T-cell (primary cell): ENCODE measurements around the gene ZNF821. TPM values are rescaled to one million over a fixed set of nuclear protein-coding genes. Genes with fewer than 3 reads are reported as not detected.

ENCODE experiments used
- ATAC-seq, 4 experiments: fragments of 200-7000 bp in 3 of 4; fragments of 150-1000 bp in 1 of 4; cut with Tn5 transposase; replicated peaks in 1 of 4; 1 replicate in 3 of 4; 2 replicates in 1 of 4; pipeline ENCODE4 v1.10.0; 2021; ENCODE audit warnings: moderate library complexity in 3 of 4, mild to moderate bottlenecking in 2 of 4, moderate number of reproducible peaks in 1 of 4
- CTCF ChIA-PET, 2 donors: fragments of 300-600 bp; sonication (Branson Sonifier 250); formaldehyde crosslinking; loops; one replicate each; lab custom pipeline; 2022; ENCODE audit warnings: antibody characterized with exemption in 2 of 2; lab: Charles Lee
- POLR2A ChIA-PET, 2 donors: fragments of 300-600 bp; sonication (Branson Sonifier 250); formaldehyde crosslinking; loops; one replicate each; lab custom pipeline; 2022; ENCODE audit warnings: antibody characterized with exemption in 2 of 2; lab: Charles Lee
- DNase-seq, 35 experiments: peaks; one replicate each; pipeline versions ENCODE4 v3.0.0 to v3.0.0-alpha.2; 2013 to 2023
- H3K27ac ChIP-seq: one replicate; pipeline ENCODE4 v1.5.1; 2013; ENCODE audit warnings: low read length
- H3K27me3 ChIP-seq, 2 experiments: replicated peaks in 1 of 2; 1 replicate in 1 of 2; 2 replicates in 1 of 2; pipeline versions ENCODE4 v1.6.1 to v1.7.0; 2013; ENCODE audit warnings: low read length in 1 of 2, mixed read lengths in 1 of 2; ENCODE audit not compliant: control insufficient read depth in 2 of 2, insufficient read depth in 2 of 2; ENCODE audit errors: extremely low read depth in 1 of 2
- H3K36me3 ChIP-seq, 2 donors: 1 replicate in 1 of 2; 2 replicates in 1 of 2; pipeline versions ENCODE4 v1.6.1 to v1.7.0; 2013; ENCODE audit warnings: low read length in 1 of 2; ENCODE audit not compliant: control insufficient read depth in 2 of 2, insufficient read depth in 1 of 2; ENCODE audit errors: extremely low read depth in 1 of 2
- H3K4me1 ChIP-seq, 2 experiments: 1 replicate in 1 of 2; 2 replicates in 1 of 2; pipeline versions ENCODE4 v1.6.1 to v1.7.0; 2013; ENCODE audit warnings: low read length in 2 of 2, mixed read lengths in 1 of 2; ENCODE audit not compliant: insufficient read depth in 2 of 2, control insufficient read depth in 1 of 2; ENCODE audit errors: extremely low read depth in 1 of 2
- H3K4me3 ChIP-seq, 2 donors: 1 replicate in 1 of 2; 2 replicates in 1 of 2; pipeline versions ENCODE4 v1.5.1 to v1.7.0; 2013; ENCODE audit warnings: mild to moderate bottlenecking in 2 of 2, low read length in 1 of 2, moderate library complexity in 1 of 2; ENCODE audit not compliant: control insufficient read depth in 1 of 2; ENCODE audit errors: extremely low read depth in 1 of 2
- H3K9me3 ChIP-seq: 2 replicates; pipeline ENCODE4 v1.7.0; 2013
- H3K27ac Mint-ChIP-seq, 2 donors: one replicate each; pipeline ENCODE4 v1.8.0; 2020 to 2021; ENCODE audit warnings: mild to moderate bottlenecking in 2 of 2, mixed read lengths in 2 of 2
- H3K27me3 Mint-ChIP-seq, 2 donors: one replicate each; pipeline ENCODE4 v1.8.0; 2021 to 2022; ENCODE audit warnings: mixed read lengths in 2 of 2
- H3K36me3 Mint-ChIP-seq: one replicate; pipeline ENCODE4 v1.8.0; 2021; ENCODE audit warnings: mixed read lengths
- H3K4me1 Mint-ChIP-seq, 3 donors: one replicate each; pipeline ENCODE4 v1.8.0; 2020 to 2022; ENCODE audit warnings: mixed read lengths in 3 of 3, mild to moderate bottlenecking in 1 of 3
- H3K4me3 Mint-ChIP-seq, 3 donors: one replicate each; pipeline ENCODE4 v1.8.0; 2020 to 2022; ENCODE audit warnings: mild to moderate bottlenecking in 3 of 3, mixed read lengths in 3 of 3, moderate library complexity in 3 of 3
- H3K9me3 Mint-ChIP-seq, 3 donors: one replicate each; pipeline ENCODE4 v1.8.0; 2020 to 2022; ENCODE audit warnings: mixed read lengths in 3 of 3
- WGBS: methylation state at CpG from one replicate; pipeline ENCODE4 v1.1.5; 2013; ENCODE audit warnings: missing lambda C conversion rate; ENCODE audit not compliant: insufficient coverage; 5-methylcytosine and 5-hydroxymethylcytosine counted together
- total RNA-seq, 35 experiments: library from RNA in 6 of 35; stranded (reverse) in 6 of 35; fragments of 120-200 nt in 1 of 35; gene quantifications; one replicate each; pipeline versions ENCODE4 v1.2.1 to v1.2.4 and lab custom pipeline; 2013 to 2026

Gene ZNF821
- total RNA-seq, 5 donors from 2014 or later (not counting 1 experiment from before 2014, with no cell fraction given), result 8.0 to 17.9 (median 9.3) TPM

GRCh38 chr16:71896764-71897368 lies 12.9 kb upstream of the ZNF821 start:
- ATAC-seq (no peak), DNase-seq (no peak)
- H3K9me3 Mint-ChIP-seq, result no peaks in the 10 kb centered on the region
- CTCF ChIA-PET, result interaction anchor here (0.6 to 1.7 kb wide), 4 partner anchors 8 to 1396 kb away, joined by 3 to 7 read pairs (median 6); no protein-coding TSS in a partner anchor
- POLR2A ChIA-PET, result interaction anchor here in 1 of 2 donors (0.9 to 1.0 kb wide), 3 partner anchors 12 to 33 kb away, joined by 3 to 4 read pairs (median 3); partner anchors contain the start of gene ZNF821
- no peaks in the 10 kb centered on the region for H3K9me3 ChIP-seq
- peaks cover 7% of the 10 kb centered on the region for H3K36me3 Mint-ChIP-seq
- peak overlapping the region; percentile 45 for H3K27ac ChIP-seq
- peak overlapping the region; percentile 96 to 98 (median 96) for H3K4me3 Mint-ChIP-seq
- WGBS, result 56% methylated on average over 3 of the region's 15 CpGs
- peaks cover 0 to 3% of the 10 kb centered on the region in 2 donors for H3K36me3 ChIP-seq
- H3K4me1 Mint-ChIP-seq, result peaks cover 49 to 60% (median 54%) of the 10 kb centered on the region in 3 donors
- H3K4me3 ChIP-seq, result peak overlapping the region; percentile 53 to 70
- H3K4me1 ChIP-seq, result peaks cover 16 to 42% of the 10 kb centered on the region in 2 experiments
- no peaks in the 10 kb centered on the region for H3K27me3 Mint-ChIP-seq
- peak overlapping the region; percentile 57 to 64 for H3K27ac Mint-ChIP-seq
- H3K27me3 ChIP-seq, result no peaks in the 10 kb centered on the region

- Histone ChIP-seq H3K27ac (peak overlapping the region; percentile 86), H3K4me1 (peaks cover 16 to 42% of the 10 kb centered on the region in 2 experiments), H3K36me3 (peaks cover 0 to 3% of the 10 kb centered on the region in 2 donors), H3K27me3 (no peaks in the 10 kb centered on the region), H3K4me3 (peak overlapping the region; percentile 70 to 98), H3K9me3 (no peaks in the 10 kb centered on the region)
- 0% methylated on average over 40 of the region's 44 CpGs for WGBS
- H3K4me1 Mint-ChIP-seq, result peaks cover 41 to 52% (median 46%) of the 10 kb centered on the region in 3 donors
- peak overlapping the region; percentile 96 to 98 (median 96) for H3K4me3 Mint-ChIP-seq
- H3K27ac Mint-ChIP-seq, result peak overlapping the region; percentile 95 to 96
- peak in 16 of 35 experiments; percentile 9 to 39 (median 21) for DNase-seq
- ATAC-seq, result peak; percentile 22 to 34 (median 31)
- ChIA-PET POLR2A (interaction anchor here (0.5 to 1.7 kb wide), 6 partner anchors 11 to 115 kb away, joined by 3 to 9 read pairs (median 3); partner anchors contain the start of genes AP1G1 (in 1 of the 2) and ZNF821 (in 1 of the 2)), CTCF (interaction anchor here (0.5 to 1.7 kb wide), 4 partner anchors 10 to 107 kb away, joined by 3 to 7 read pairs (median 4); no protein-coding TSS in a partner anchor)
- H3K9me3 Mint-ChIP-seq, result no peaks in the 10 kb centered on the region
- H3K36me3 Mint-ChIP-seq, result peaks cover 7% of the 10 kb centered on the region
- no peaks in the 10 kb centered on the region for H3K27me3 Mint-ChIP-seq
These were observed 11.8 kb upstream of the ZNF821 start for GRCh38 chr16:71895679-71896365.

GRCh38 chr16:71894921-71895678 lies 11.1 kb upstream of the ZNF821 start, which contains the start of gene IST1:
Gene IST1, plus strand, starts transcription at chr16:71895531. Its CDS starts 20,110 bp downstream, at chr16:71915641.
- peaks cover 14 to 42% of the 10 kb centered on the region in 2 experiments for H3K4me1 ChIP-seq
- Mint-ChIP-seq H3K27ac (peak within 1 kb of the TSS; percentile 95 to 96), H3K4me1 (peaks cover 35 to 46% (median 40%) of the 10 kb centered on the region in 3 donors), H3K27me3 (no peaks in the 10 kb centered on the region), H3K4me3 (peak within 1 kb of the TSS; percentile 96 to 98 (median 96)), H3K9me3 (no peaks in the 10 kb centered on the region), H3K36me3 (peaks cover 3% of the 10 kb centered on the region)
- CTCF ChIA-PET, result interaction anchor here (0.5 to 1.8 kb wide), 8 partner anchors 9 to 107 kb away, joined by 3 to 12 read pairs (median 5); partner anchors contain the start of gene ZNF821 (in 1 of the 2)
- POLR2A ChIA-PET, result interaction anchor here (0.5 to 1.7 kb wide), 3 partner anchors 14 to 115 kb away, joined by 3 to 8 read pairs (median 3); partner anchors contain the start of gene AP1G1 (in 1 of the 2)
- peaks cover 0 to 3% of the 10 kb centered on the region in 2 donors for H3K36me3 ChIP-seq
- H3K27ac ChIP-seq, result peak within 1 kb of the TSS; percentile 86
- ATAC-seq (peak; percentile 89 to 96 (median 92)), DNase-seq (peak; percentile 94 to 99 (median 97))
- no peaks in the 10 kb centered on the region for H3K27me3 ChIP-seq
- no peaks in the 10 kb centered on the region for H3K9me3 ChIP-seq
- peak within 1 kb of the TSS; percentile 70 to 98 for H3K4me3 ChIP-seq
- WGBS, result under 1% methylated on average over 64 of the region's 67 CpGs

- Histone ChIP-seq H3K9me3 (no peaks in the 10 kb centered on the region), H3K4me1 (peaks cover 14 to 35% of the 10 kb centered on the region in 2 experiments), H3K36me3 (peaks cover 0 to 3% of the 10 kb centered on the region in 2 donors), H3K27ac (peak overlapping the region; percentile 86), H3K27me3 (no peaks in the 10 kb centered on the region), H3K4me3 (peak overlapping the region; percentile 70 to 98)
- DNase-seq (peak in 25 of 35 experiments; percentile 9 to 63 (median 23)), ATAC-seq (peak in 2 of 4 experiments; percentile 5 to 15)
- H3K27me3 Mint-ChIP-seq, result no peaks in the 10 kb centered on the region
- peaks cover 3% of the 10 kb centered on the region for H3K36me3 Mint-ChIP-seq
- peak overlapping the region; percentile 95 to 96 for H3K27ac Mint-ChIP-seq
- no peaks in the 10 kb centered on the region for H3K9me3 Mint-ChIP-seq
- peaks cover 29 to 38% (median 34%) of the 10 kb centered on the region in 3 donors for H3K4me1 Mint-ChIP-seq
- under 1% methylated on average over 23 of the region's 31 CpGs for WGBS
- ChIA-PET POLR2A (interaction anchor here (0.6 to 1.7 kb wide), 8 partner anchors 9 to 329 kb away, joined by 3 to 8 read pairs (median 4); partner anchors contain the start of genes AP1G1 (in 1 of the 2) and ZNF821 (in 1 of the 2)), CTCF (interaction anchor here (0.6 to 1.8 kb wide), 9 partner anchors 8 to 579 kb away, joined by 3 to 12 read pairs (median 4); partner anchors contain the start of gene ZNF821 (in 1 of the 2))
- peak overlapping the region; percentile 96 to 98 (median 96) for H3K4me3 Mint-ChIP-seq
These were observed 10.4 kb upstream of the ZNF821 start for GRCh38 chr16:71894229-71894920.

- Mint-ChIP-seq H3K27me3 (no peaks in the 10 kb centered on the region), H3K9me3 (no peaks in the 10 kb centered on the region), H3K36me3 (peaks cover 3% of the 10 kb centered on the region), H3K4me1 (peaks cover 24 to 33% (median 29%) of the 10 kb centered on the region in 3 donors), H3K27ac (peak overlapping the region; percentile 95 to 96), H3K4me3 (peak overlapping the region; percentile 96 to 98 (median 96))
- WGBS, result 50% methylated on average over 2 of the region's 7 CpGs
- no peak for ATAC-seq
- Histone ChIP-seq H3K27ac (peak overlapping the region; percentile 86), H3K9me3 (no peaks in the 10 kb centered on the region), H3K36me3 (peaks cover 0 to 3% of the 10 kb centered on the region in 2 donors), H3K4me1 (peaks cover 14 to 31% of the 10 kb centered on the region in 2 experiments), H3K4me3 (peak overlapping the region; percentile 70 to 98), H3K27me3 (no peaks in the 10 kb centered on the region)
- CTCF ChIA-PET, result interaction anchor here (0.6 to 1.8 kb wide), 8 partner anchors 10 to 578 kb away, joined by 3 to 12 read pairs (median 4); partner anchors contain the start of gene ZNF821 (in 1 of the 2)
- no peak for DNase-seq
- POLR2A ChIA-PET, result interaction anchor here (0.5 to 1.6 kb wide), 9 partner anchors 8 to 329 kb away, joined by 3 to 4 read pairs (median 4); partner anchors contain the start of gene ZNF821 (in 1 of the 2)
These were observed 9.9 kb upstream of the ZNF821 start for GRCh38 chr16:71893888-71894228.
